Astrocyte (in vitro differentiated cells and primary cell): ENCODE data around the gene AMMECR1L. TPM values are rescaled to one million over a fixed set of nuclear protein-coding genes. Genes with fewer than 3 reads are reported as not detected.
"Not testable (repeated sequence)": the region's sequence is repeated elsewhere in the genome, so short reads cannot be mapped to it uniquely, and the experiment has no call there.

Experiments used
- DNase-seq: peaks from one replicate; pipeline ENCODE4 v3.0.0-alpha.2; 2010; ENCODE audit warnings: low read depth
- FAIRE-seq: peaks from 2 replicates; lab custom pipeline; 2011; peaks lifted over from hg19 to GRCh38; lab: Jason Lieb, UNC
- H2AFZ ChIP-seq: 2 replicates; pipeline ENCODE4 v1.6.0; 2012; ENCODE audit warnings: low read depth, low read length, inconsistent platforms
- H3K27ac ChIP-seq: 2 replicates; pipeline ENCODE4 v1.5.1; 2011; ENCODE audit warnings: low read depth, low read length, inconsistent platforms
- H3K27me3 ChIP-seq: 2 replicates; pipeline ENCODE4 v1.6.0; 2011; ENCODE audit warnings: low read length, inconsistent platforms; ENCODE audit not compliant: insufficient read depth
- H3K36me3 ChIP-seq: 2 replicates; pipeline ENCODE4 v1.5.1; 2011; ENCODE audit warnings: low read length, inconsistent platforms; ENCODE audit not compliant: insufficient read depth
- H3K4me1 ChIP-seq: 2 replicates; pipeline ENCODE4 v1.5.1; 2011; ENCODE audit warnings: low read length, inconsistent platforms; ENCODE audit not compliant: insufficient read depth
- H3K4me2 ChIP-seq: 2 replicates; pipeline ENCODE4 v1.6.0; 2012; ENCODE audit warnings: low read length, inconsistent platforms
- H3K4me3 ChIP-seq: 2 replicates; pipeline ENCODE4 v1.5.1; 2011; ENCODE audit warnings: low read depth, mild to moderate bottlenecking, low read length, inconsistent platforms; ENCODE audit not compliant: insufficient read depth
- H3K79me2 ChIP-seq: 2 replicates; pipeline ENCODE4 v1.6.0; 2012; ENCODE audit warnings: mild to moderate bottlenecking, low read length, inconsistent platforms; ENCODE audit not compliant: insufficient read depth
- H3K9ac ChIP-seq: 2 replicates; pipeline ENCODE4 v1.6.0; 2012; ENCODE audit warnings: mild to moderate bottlenecking, low read length, inconsistent platforms
- H3K9me3 ChIP-seq: 2 replicates; pipeline ENCODE4 v1.5.1; 2012; ENCODE audit warnings: low read depth, mild to moderate bottlenecking, low read length, inconsistent platforms; ENCODE audit not compliant: insufficient read depth
- H4K20me1 ChIP-seq: 2 replicates; pipeline ENCODE4 v1.6.0; 2012; ENCODE audit warnings: low read length, inconsistent platforms; ENCODE audit not compliant: insufficient read depth
- H3K27ac Mint-ChIP-seq: one replicate; pipeline ENCODE4 v1.8.0; 2021; ENCODE audit warnings: mild to moderate bottlenecking, mixed read lengths; ENCODE audit not compliant: unreplicated experiment
- H3K27me3 Mint-ChIP-seq: one replicate; pipeline ENCODE4 v1.8.0; 2021; ENCODE audit warnings: low read depth, mixed read lengths; ENCODE audit not compliant: unreplicated experiment
- H3K36me3 Mint-ChIP-seq: one replicate; pipeline ENCODE4 v1.8.0; 2021; ENCODE audit warnings: low read depth, mixed read lengths; ENCODE audit not compliant: unreplicated experiment
- H3K4me1 Mint-ChIP-seq: one replicate; pipeline ENCODE4 v1.8.0; 2021; ENCODE audit warnings: low read depth, mixed read lengths; ENCODE audit not compliant: unreplicated experiment
- H3K4me3 Mint-ChIP-seq: one replicate; pipeline ENCODE4 v1.8.0; 2021; ENCODE audit warnings: mild to moderate bottlenecking, moderate library complexity, mixed read lengths; ENCODE audit not compliant: unreplicated experiment
- H3K9me3 Mint-ChIP-seq: one replicate; pipeline ENCODE4 v1.8.0; 2021; ENCODE audit warnings: mild to moderate bottlenecking, mixed read lengths; ENCODE audit not compliant: unreplicated experiment
- CTCF ChIP-seq: IDR thresholded peaks from 2 replicates; pipeline ENCODE4 v1.5.1; 2011; ENCODE audit warnings: low read depth, mild to moderate bottlenecking, inconsistent platforms, low read length, moderate library complexity; ENCODE audit not compliant: insufficient read depth
- EZH2 ChIP-seq: IDR thresholded peaks from 2 replicates; pipeline ENCODE4 v1.6.1; 2012; ENCODE audit warnings: mild to moderate bottlenecking, low read length, inconsistent platforms; ENCODE audit not compliant: insufficient read depth
- total RNA-seq: library from RNA; stranded (reverse); gene quantifications from 2 replicates; pipeline ENCODE4 v1.2.1, GENCODE V29; 2021

The AMMECR1L gene
- total RNA-seq, 1 donor from 2014 or later: 32.2 TPM

- Mint-ChIP-seq H3K4me1 (no peaks in the 10 kb centered on the region), H3K36me3 (peaks cover 4% of the 10 kb centered on the region), H3K9me3 (no peaks in the 10 kb centered on the region), H3K27me3 (no peaks in the 10 kb centered on the region), H3K4me3 (no peak overlapping the region), H3K27ac (no peak overlapping the region)
- Histone ChIP-seq H4K20me1 (no peaks in the 10 kb centered on the region), H3K4me2 (no peak overlapping the region), H3K36me3 (no peaks in the 10 kb centered on the region), H3K4me1 (no peaks in the 10 kb centered on the region), H3K9ac (no peak overlapping the region), H3K27me3 (no peaks in the 10 kb centered on the region), H3K79me2 (peaks cover 6% of the 10 kb centered on the region), H3K4me3 (no peak overlapping the region), H3K27ac (no peak overlapping the region), H3K9me3 (no peaks in the 10 kb centered on the region), H2AFZ (no peak overlapping the region)
- TF ChIP-seq CTCF (no peak), EZH2 (no peak)
- FAIRE-seq (no peak), DNase-seq (no peak)
These were observed 7.3 kb upstream of the AMMECR1L start for GRCh38 chr2:127893033-127893432.

GRCh38 chr2:127891811-127892210 lies 6.1 kb upstream of the AMMECR1L start:
- Mint-ChIP-seq H3K27me3 (no peaks in the 10 kb centered on the region), H3K36me3 (peaks cover 4% of the 10 kb centered on the region), H3K4me3 (no peak overlapping the region), H3K4me1 (peaks cover 1% of the 10 kb centered on the region), H3K27ac (no peak overlapping the region), H3K9me3 (no peaks in the 10 kb centered on the region)
- no peak overlapping the region for H3K4me3 ChIP-seq
- H3K36me3 ChIP-seq: no peaks in the 10 kb centered on the region
- FAIRE-seq (no peak), DNase-seq (no peak)
- H3K4me2 ChIP-seq: no peak overlapping the region
- H3K79me2 ChIP-seq: peaks cover 17% of the 10 kb centered on the region
- no peaks in the 10 kb centered on the region for H3K9me3 ChIP-seq
- TF ChIP-seq EZH2: no peak
- TF ChIP-seq CTCF: no peak
- no peaks in the 10 kb centered on the region for H3K27me3 ChIP-seq
- peaks cover 11% of the 10 kb centered on the region for H3K4me1 ChIP-seq
- no peaks in the 10 kb centered on the region for H4K20me1 ChIP-seq
- no peak overlapping the region for H3K27ac ChIP-seq
- H2AFZ ChIP-seq: no peak overlapping the region
- no peak overlapping the region for H3K9ac ChIP-seq

- H3K36me3 Mint-ChIP-seq, FAIRE-seq, H3K4me1 Mint-ChIP-seq: not testable (repeated sequence)
These were observed 5.0 kb upstream of the AMMECR1L start for GRCh38 chr2:127890756-127891155.

More at GRCh38 chr2:127890756-127891155, 5.0 kb upstream of the AMMECR1L start:
- H3K27me3 ChIP-seq, H3K36me3 ChIP-seq, H3K9ac ChIP-seq, H3K4me3 Mint-ChIP-seq, H3K4me3 ChIP-seq, H3K9me3 Mint-ChIP-seq, H3K9me3 ChIP-seq, H3K27me3 Mint-ChIP-seq, H3K27ac Mint-ChIP-seq, H2AFZ ChIP-seq, H3K27ac ChIP-seq, H4K20me1 ChIP-seq, DNase-seq, H3K4me2 ChIP-seq: not testable (repeated sequence)
- peaks cover 11% of the 10 kb centered on the region for H3K4me1 ChIP-seq
- peaks cover 17% of the 10 kb centered on the region for H3K79me2 ChIP-seq
